HG02938 (cell line): Measurements from ENCODE around the gene CLDN15.
"Not testable (repeated sequence)": the region's sequence is repeated elsewhere in the genome, so short reads cannot be mapped to it uniquely, and the experiment has no call there.

Source experiments
- ATAC-seq: cut with Tn5 transposase; IDR thresholded peaks from one replicate; pipeline ENCODE4 v1.9.1; 2021; ENCODE audit warnings: mild to moderate bottlenecking, moderate library complexity; ENCODE audit not compliant: unreplicated experiment

Gene CLDN15

GRCh38 chr7:101200504-101200861 is 37.1 kb downstream of the CLDN15 start:
- ATAC-seq, result no peak

- not testable (repeated sequence) for ATAC-seq
Observed at GRCh38 chr7:101199522-101199921, 38.1 kb downstream of the CLDN15 start.

- ATAC-seq, result no peak
Observed at GRCh38 chr7:101198476-101198875, 39.1 kb downstream of the CLDN15 start.

GRCh38 chr7:101197991-101198390 is 39.6 kb downstream of the CLDN15 start:
- ATAC-seq, result no peak

GRCh38 chr7:101195884-101196283 is 41.7 kb downstream of the CLDN15 start:
- no peak for ATAC-seq

GRCh38 chr7:101189109-101189508 is 48.5 kb downstream of the CLDN15 start:
- no peak for ATAC-seq

- no peak for ATAC-seq
Observed at GRCh38 chr7:101186844-101187428, 50.7 kb downstream of the CLDN15 start.

- no peak for ATAC-seq
Observed at GRCh38 chr7:101186194-101186593, 51.4 kb downstream of the CLDN15 start.

GRCh38 chr7:101185258-101185839 is 52.3 kb downstream of the CLDN15 start:
- no peak for ATAC-seq
